ENCODE measurements around the gene KIF4A.

GRCh38 chrX:70454441-70455365, 164.8 kb downstream of the KIF4A start:
- no peak for TF ChIP-seq POLR2AphosphoS5 (IDR thresholded peaks at IDR 0.05; ENCODE audit: low read depth)
- TF ChIP-seq, protein P1, sequence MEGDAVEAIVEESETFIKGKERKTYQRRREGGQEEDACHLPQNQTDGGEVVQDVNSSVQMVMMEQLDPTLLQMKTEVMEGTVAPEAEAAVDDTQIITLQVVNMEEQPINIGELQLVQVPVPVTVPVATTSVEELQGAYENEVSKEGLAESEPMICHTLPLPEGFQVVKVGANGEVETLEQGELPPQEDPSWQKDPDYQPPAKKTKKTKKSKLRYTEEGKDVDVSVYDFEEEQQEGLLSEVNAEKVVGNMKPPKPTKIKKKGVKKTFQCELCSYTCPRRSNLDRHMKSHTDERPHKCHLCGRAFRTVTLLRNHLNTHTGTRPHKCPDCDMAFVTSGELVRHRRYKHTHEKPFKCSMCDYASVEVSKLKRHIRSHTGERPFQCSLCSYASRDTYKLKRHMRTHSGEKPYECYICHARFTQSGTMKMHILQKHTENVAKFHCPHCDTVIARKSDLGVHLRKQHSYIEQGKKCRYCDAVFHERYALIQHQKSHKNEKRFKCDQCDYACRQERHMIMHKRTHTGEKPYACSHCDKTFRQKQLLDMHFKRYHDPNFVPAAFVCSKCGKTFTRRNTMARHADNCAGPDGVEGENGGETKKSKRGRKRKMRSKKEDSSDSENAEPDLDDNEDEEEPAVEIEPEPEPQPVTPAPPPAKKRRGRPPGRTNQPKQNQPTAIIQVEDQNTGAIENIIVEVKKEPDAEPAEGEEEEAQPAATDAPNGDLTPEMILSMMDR (IDR thresholded peaks at IDR 0.05; ENCODE audit: insufficient read depth, low read length), result peak; percentile 64
